ENCODE results near the gene RAVER2. TPM values are rescaled to one million over a fixed set of nuclear protein-coding genes. Genes with fewer than 3 reads are reported as not detected.

RAVER2 gene
- total RNA-seq, 1 donor from 2014 or later: 12.6 TPM

DNA sequence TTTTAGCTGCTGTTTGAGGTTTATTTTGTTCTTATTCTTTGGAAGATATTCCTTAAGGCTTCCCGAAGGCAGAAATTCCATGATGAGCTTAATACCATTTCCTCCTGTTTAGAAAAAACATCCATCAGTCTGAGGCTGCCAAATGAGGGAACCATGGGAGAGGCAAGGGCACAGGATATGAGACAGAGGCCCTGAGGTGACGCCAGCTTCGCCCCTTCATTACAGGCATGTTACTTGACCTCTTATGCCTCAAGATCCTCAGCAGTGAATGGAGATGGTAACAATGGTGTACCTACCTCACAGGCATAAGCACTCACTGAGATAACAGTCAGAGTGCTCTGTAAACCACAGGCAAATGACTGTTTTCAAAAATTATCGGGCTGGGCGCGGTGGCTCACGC is 93.6 kb downstream of the RAVER2 start:
- peaks cover 2% of the 10 kb centered on the region for H3K36me3 ChIP-seq (ENCODE audit: control insufficient read depth, insufficient read depth, low read length)
- no peak for DNase-seq (ENCODE audit: low read depth)
- TF ChIP-seq, protein P1, sequence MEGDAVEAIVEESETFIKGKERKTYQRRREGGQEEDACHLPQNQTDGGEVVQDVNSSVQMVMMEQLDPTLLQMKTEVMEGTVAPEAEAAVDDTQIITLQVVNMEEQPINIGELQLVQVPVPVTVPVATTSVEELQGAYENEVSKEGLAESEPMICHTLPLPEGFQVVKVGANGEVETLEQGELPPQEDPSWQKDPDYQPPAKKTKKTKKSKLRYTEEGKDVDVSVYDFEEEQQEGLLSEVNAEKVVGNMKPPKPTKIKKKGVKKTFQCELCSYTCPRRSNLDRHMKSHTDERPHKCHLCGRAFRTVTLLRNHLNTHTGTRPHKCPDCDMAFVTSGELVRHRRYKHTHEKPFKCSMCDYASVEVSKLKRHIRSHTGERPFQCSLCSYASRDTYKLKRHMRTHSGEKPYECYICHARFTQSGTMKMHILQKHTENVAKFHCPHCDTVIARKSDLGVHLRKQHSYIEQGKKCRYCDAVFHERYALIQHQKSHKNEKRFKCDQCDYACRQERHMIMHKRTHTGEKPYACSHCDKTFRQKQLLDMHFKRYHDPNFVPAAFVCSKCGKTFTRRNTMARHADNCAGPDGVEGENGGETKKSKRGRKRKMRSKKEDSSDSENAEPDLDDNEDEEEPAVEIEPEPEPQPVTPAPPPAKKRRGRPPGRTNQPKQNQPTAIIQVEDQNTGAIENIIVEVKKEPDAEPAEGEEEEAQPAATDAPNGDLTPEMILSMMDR (IDR thresholded peaks at IDR 0.05; ENCODE audit: insufficient read depth, low read length, poor library complexity, severe bottlenecking): no peak
- H3K4me3 ChIP-seq (ENCODE audit: low read depth, low read length): no peak overlapping the region
- no peaks in the 10 kb centered on the region for H3K27me3 ChIP-seq (ENCODE audit: control insufficient read depth, insufficient read depth, low read length)

DNA sequence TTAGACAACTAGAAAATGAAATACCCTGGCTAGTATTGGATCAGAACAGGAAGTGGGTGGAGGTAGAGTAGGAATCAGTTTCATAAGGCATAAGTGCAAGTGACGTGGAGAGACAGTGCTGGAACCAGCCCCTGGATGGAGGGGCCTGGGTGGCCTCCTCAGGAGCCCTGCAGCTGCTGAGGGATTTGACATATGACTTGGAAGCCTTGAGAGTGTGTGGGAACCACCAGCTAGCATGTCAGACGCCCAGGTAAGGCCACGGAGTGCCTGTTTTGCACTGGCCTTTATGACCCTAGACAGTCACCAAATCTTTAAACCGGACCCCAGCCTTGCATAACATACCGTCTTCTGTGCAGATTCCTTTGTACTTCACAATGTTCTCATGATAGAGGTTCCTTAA is 94.4 kb downstream of the RAVER2 start:
- Histone ChIP-seq H3K27me3 (ENCODE audit: control insufficient read depth, insufficient read depth, low read length) (no peaks in the 10 kb centered on the region), H3K36me3 (ENCODE audit: control insufficient read depth, insufficient read depth, low read length) (peaks cover 2% of the 10 kb centered on the region), H3K4me3 (ENCODE audit: low read depth, low read length) (no peak overlapping the region)
- TF ChIP-seq, protein P1 (IDR thresholded peaks at IDR 0.05; ENCODE audit: insufficient read depth, low read length, poor library complexity, severe bottlenecking): no peak
- DNase-seq (ENCODE audit: low read depth): no peak

DNA sequence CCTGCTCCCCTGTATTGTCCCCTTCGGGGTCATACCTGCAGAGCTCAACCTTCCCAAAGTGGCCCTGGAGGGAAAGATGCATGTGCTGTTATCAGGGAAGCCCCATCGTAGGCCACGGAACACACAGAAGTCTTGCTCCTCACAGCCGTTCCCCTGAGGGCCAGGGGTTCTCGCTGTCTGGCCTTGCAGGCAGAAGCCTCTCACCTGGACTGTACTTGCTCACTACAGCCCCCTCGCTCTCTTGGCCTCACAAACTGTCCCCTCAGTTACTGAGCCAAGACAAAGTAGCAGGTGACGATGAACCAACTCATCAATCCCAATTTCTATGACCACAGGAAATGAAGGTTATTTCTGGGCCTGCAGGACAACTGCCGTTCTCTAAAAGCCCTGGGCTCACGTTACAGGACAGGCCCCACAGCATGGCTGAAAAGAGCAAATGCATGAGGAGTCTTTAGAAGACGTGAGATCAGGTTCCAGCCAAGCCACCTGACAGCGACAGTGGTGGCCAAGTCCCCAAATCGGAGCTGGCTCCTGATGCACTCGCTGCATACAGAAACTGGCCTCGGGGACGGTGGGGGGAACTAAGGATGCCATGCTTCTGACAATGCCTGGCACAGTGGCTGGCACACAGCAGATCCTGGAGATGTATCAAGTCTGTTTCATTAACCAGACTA is 95.0 kb downstream of the RAVER2 start:
- Histone ChIP-seq H3K4me3 (ENCODE audit: low read depth, low read length) (no peak overlapping the region), H3K36me3 (ENCODE audit: control insufficient read depth, insufficient read depth, low read length) (peaks cover 2% of the 10 kb centered on the region), H3K27me3 (ENCODE audit: control insufficient read depth, insufficient read depth, low read length) (no peaks in the 10 kb centered on the region)
- no peak for DNase-seq (ENCODE audit: low read depth)
- TF ChIP-seq, protein P1 (IDR thresholded peaks at IDR 0.05; ENCODE audit: insufficient read depth, low read length, poor library complexity, severe bottlenecking): no peak

DNA sequence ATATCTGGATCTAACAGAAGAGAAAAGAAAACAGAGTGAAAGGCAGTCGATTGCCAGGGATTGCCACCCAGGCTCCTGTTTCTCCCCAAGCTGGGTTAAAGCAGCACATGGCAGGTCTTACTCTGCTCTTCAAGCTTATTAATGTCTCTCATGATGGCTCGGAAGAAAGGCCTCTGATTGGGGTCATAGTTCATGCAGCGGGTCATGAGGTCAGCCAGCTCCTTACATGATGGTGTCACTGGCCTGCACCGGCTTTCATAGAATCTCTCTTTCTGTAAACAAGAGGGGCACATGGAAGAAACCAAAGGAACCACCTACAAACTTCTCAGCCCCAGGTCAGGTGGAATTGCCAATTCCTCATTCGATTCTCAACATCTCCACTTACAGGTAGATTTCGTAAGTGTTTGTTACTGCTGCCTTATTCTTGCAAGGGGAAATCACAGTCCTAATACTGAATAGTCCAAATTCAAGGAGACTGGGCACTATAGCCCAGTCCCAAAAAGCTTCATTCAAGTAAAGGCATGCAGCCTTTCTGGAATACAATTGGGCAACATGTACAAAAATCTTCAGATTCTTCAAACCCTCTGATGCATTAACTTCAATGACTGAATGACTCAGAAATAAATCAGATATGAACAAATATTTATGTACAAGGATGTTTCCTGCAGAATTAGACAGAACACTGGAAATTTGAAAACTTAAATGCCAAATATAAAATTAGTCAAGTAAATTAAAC is 96.6 kb downstream of the RAVER2 start:
- no peak for DNase-seq (ENCODE audit: low read depth)
- H3K27me3 ChIP-seq (ENCODE audit: control insufficient read depth, insufficient read depth, low read length): no peaks in the 10 kb centered on the region
- TF ChIP-seq, protein P1 (IDR thresholded peaks at IDR 0.05; ENCODE audit: insufficient read depth, low read length, poor library complexity, severe bottlenecking): no peak
- H3K36me3 ChIP-seq (ENCODE audit: control insufficient read depth, insufficient read depth, low read length): peaks cover 1% of the 10 kb centered on the region
- H3K4me3 ChIP-seq (ENCODE audit: low read depth, low read length): no peak overlapping the region

GRCh38 chr1:64842224-64842623 is 97.3 kb downstream of the RAVER2 start:
- Histone ChIP-seq H3K27me3 (ENCODE audit: control insufficient read depth, insufficient read depth, low read length) (no peaks in the 10 kb centered on the region), H3K36me3 (ENCODE audit: control insufficient read depth, insufficient read depth, low read length) (peaks cover under 1% of the 10 kb centered on the region), H3K4me3 (ENCODE audit: low read depth, low read length) (no peak overlapping the region)
- DNase-seq (ENCODE audit: low read depth): no peak
- TF ChIP-seq, protein P1 (IDR thresholded peaks at IDR 0.05; ENCODE audit: insufficient read depth, low read length, poor library complexity, severe bottlenecking): no peak
